Measurements from ENCODE around the gene TSPAN12. TPM values are rescaled to one million over a fixed set of nuclear protein-coding genes. Genes with fewer than 3 reads are reported as not detected.

The TSPAN12 gene
- polyA plus RNA-seq, 4 donors: 152 to 188 (median 170) TPM

DNA sequence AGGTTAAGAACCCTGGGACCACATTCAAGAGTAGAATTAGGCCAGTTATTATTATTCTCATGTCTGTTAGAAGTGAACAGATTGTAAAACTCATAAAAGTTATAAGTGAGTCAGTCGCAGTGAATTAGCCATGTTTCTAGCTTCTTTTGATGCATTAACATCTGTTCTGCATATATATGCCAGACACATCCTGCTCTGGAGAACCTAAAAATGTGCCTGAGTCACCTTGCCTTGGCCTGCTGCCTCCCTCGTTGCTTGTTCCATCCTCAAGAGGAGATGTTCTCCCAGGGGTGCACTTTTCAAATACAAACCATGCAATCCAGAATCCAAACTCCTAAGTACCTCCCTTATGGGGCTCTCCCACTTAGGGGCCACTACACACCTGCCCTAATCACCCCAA is 14.8 kb downstream of the TSPAN12 start:
- no peak for DNase-seq (ENCODE audit: low read depth in 4 of 4, low spot score in 2 of 4)

DNA sequence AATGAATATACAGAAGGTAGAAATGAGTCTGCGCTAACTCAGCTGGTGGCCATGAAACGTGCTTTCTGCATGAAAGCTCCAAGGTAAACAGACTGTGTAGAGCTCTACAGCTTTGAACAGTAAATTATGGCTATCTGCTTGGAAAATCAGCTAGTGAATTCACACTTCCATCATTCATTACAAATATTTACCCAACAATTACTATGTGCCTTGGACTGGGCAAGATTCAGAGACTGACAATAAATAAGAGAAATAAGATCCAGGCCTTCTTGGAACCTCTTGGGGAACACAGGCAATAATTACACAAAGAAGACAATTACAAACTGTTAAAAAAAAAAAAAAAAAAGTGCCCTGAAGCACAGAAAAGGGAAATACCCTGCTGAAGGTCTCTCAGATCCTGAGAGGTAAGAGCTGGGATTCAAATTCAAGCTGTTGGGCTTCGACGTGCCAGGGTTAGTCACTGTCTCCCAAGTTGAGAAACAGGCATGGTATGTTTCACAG is 15.8 kb downstream of the TSPAN12 start:
- peak in 1 of 4 donors; percentile 18 for DNase-seq (ENCODE audit: low read depth in 4 of 4, low spot score in 2 of 4)

DNA sequence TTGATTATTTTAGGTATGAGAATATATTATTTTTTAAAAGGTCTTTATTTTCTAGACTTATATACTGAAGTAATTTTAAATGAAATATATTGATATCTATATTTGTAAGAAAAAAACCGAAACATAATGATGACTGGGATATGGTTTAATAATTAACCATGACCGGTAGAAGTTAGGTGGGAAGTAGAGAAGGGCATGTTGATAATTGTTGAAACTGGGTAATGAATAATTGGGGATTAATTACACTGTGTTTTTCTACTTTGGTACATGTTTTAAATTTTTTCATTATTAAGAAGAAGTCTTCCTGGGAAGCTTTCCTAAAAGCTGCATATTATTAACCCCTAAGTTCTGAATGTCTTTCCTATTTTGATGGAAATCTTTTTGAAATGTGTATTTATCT is 16.3 kb downstream of the TSPAN12 start:
- no peak for DNase-seq (ENCODE audit: low read depth in 4 of 4, low spot score in 2 of 4)

DNA sequence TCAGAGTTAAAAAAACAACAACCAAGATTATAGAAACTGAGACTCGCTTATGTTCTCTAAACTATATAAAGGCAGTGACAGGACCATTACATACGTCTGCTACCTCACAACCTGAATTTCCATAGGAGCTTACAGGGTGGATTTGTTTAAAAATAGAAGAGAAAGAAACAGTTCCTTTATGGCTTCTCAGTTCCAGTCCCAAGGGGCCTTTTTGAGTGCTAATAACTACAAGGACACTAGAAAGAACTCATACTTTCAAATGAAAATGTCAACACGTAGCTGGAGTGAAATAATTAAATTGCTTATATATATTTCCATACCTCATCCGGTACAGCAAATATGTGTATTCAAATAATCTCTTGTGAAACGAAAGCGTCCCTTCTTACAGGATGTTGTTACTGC is 19.7 kb downstream of the TSPAN12 start:
- DNase-seq (ENCODE audit: low read depth in 4 of 4, low spot score in 2 of 4): no peak

DNA sequence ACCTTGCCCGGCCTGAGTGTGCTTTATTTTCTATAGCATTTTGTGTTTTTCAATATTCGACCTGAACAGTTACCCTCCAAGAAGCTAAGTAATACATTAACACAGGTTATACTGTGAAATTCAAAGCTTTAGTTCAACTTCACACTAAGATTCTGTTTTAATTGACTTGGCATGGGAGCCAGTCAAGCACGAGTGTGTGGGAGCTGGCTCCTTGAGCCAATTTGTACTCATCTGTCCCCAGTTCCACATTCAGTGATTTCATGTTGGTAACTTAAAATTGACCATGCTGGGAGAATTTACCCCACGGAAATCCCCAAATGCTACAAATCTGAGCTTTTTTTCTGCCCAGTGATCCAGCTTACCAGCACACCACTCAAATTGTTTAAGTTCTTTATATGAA is 20.3 kb downstream of the TSPAN12 start:
- no peak for DNase-seq (ENCODE audit: low read depth in 4 of 4, low spot score in 2 of 4)

DNA sequence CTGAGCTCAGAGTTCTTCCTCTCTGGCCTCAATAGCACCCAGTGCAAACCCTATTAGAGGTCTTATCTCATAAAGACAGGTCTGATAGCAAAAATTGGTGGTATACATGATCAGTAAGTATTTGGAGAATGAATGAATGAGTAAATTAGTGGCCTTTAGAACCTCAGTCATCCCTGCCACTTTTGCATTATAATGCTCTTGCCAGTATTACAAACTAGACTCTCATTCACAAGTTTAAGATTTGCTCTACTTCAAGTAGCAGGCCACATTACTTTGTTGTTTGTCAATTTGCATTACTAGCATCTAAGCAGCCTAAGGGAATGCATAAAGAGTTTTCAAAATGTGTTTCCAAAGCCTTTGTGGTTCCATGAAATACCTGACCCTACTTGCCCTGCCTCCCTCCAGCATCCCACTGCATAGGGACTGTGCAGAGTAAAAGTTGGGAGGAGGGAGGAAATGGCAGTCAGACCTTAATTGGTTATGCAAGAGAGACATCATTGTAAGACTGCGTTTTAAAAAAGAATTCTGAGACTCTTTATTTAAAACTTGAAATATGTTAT is 21.3 kb downstream of the TSPAN12 start:
- no peak for DNase-seq (ENCODE audit: low read depth in 4 of 4, low spot score in 2 of 4)

DNA sequence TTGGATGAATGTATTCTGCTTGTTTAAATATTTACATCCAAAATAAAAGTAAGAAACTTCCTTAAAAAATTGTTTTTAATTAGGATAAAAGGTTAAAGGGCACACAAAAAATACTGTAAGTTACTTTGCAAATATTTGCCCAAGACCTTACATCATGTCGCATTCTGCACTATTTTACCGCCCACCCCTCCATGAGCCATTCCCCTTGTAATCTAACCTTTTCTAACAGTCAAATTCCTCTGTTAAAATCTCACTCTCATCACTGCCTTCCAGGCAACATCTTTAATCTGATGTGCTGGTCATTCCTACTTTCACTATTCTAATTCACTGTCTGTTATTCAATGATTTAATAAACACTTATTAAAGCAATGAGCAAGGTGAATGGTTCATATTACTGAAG is 23.2 kb downstream of the TSPAN12 start:
- no peak for DNase-seq (ENCODE audit: low read depth in 4 of 4, low spot score in 2 of 4)

DNA sequence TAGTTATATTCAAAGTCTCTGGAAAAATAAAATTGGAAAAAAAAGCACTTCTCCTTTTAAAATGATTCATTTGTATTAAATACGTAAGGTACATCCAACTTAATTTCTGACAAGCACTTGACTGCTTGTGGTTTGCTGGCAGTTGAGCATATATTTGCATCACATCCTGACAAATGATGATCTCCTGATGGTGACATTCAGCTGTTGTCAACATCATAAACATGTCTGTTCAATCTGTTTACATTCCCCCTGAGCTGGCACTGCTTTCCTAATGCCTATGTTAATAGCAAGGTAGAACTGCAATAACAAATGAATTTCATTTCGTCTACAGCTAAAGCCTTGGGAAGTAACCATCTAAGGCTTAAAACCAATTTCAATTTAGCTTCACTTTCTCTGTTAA is 24.4 kb downstream of the TSPAN12 start:
- DNase-seq (ENCODE audit: low read depth in 4 of 4, low spot score in 2 of 4): no peak

DNA sequence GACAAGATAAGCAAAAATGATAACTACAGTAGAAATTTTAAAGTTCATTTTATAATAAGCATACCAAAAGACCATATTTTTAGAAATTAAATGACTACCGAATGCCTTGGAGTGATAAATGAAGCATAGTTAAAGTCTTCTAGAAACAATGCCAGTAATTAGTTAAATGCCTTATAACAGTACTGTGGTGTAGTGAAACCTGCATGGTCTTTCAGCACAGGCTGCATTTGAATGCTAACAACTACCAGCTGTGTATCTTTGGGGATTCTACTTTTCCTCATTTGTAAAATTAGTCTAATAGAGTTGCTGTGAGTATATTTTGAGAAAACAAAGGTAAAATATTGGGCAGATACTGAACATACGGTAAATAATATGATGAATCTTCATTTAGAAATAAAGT is 25.1 kb downstream of the TSPAN12 start:
- no peak for DNase-seq (ENCODE audit: low read depth in 4 of 4, low spot score in 2 of 4)

DNA sequence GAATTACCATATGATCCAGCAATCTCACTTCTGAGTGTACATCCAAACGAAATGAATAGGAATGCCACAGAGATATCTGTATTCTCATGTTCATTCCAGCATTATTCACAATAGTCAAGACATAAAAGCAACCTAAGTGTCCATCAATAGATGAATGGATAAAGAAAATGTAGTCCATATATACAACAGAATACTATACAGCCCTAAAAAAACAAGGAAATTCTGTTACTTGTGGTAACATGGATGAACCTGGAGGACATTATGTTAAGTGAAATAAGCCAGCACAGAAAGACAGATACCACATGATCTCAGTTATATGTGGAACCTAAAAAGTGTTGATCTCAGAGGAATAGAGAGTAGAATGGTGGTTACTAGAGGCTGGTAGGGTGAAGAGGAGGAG is 26.7 kb downstream of the TSPAN12 start:
- DNase-seq (ENCODE audit: low read depth in 4 of 4, low spot score in 2 of 4): no peak

DNA sequence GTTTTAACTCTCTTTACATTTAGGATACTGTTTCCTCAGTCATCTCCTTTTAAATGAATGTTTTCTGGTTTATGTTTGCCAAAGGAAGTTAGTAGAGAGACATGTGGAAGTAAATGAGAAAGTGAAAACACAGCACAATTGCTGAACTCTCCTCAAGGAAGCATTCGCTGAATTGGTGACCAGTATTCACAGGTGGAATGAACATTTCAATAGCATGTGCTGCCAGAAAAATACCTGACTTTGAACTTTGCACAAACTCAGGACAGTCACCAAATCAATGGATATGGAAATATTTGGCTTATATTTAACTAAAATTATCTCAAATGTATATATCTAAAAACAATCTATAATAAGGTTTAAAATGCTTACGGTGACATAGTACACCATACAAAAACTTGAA is 28.5 kb downstream of the TSPAN12 start:
- no peak for DNase-seq (ENCODE audit: low read depth in 4 of 4, low spot score in 2 of 4)

DNA sequence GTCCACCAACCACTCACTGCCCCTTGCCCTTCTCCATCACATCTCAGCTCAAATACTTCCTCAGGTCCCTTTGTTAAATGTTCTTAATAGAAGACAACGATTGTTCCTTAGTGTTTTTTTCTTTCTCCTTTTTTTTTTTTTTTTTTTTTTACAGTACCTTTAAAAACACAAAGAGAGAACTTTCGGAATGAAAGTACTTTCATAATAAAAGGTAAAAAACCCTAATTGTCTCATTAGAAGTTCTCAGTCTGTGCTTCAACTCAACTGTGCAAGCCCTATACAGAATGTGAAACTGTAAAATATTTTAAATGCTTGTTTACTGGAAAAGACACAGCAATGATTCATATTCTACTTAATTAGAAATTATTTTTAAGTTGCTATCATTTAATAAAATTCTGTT is 29.4 kb downstream of the TSPAN12 start:
- no peak for DNase-seq (ENCODE audit: low read depth in 4 of 4, low spot score in 2 of 4)

DNA sequence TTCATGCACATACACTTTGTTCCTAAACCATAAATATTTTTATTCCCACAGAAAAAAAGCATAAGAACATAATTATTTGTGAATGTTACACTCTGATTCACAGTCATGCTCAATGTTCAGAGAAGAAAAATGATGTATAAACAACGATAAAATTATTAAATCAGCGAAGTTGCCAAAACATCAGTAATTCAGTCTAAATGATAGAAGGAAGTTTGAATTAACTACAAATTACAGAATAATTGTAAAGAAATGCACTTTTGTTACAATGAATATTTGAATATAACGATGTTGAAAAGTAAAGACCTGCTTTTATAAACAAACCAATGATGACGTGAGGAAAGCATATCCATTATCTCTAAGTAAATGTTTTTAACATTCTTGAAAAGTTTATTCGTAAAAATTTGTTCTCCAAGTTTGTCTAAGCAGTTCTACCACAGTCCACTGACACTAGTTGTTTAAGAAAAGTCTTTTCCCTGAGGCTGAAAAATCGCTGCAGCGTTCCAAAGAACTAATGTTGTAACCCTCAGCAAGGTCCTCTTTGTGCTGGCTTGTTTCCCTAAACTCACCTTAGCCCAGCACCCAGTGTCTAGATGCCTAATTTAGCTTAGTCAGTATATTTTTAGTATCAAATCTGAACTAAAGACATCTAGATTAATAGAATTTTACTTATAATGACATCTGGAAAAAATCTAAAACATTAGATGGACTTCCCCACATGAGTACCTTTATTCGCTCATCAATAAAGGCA is 30.4 kb downstream of the TSPAN12 start:
- no peak for DNase-seq (ENCODE audit: low read depth in 4 of 4, low spot score in 2 of 4)

DNA sequence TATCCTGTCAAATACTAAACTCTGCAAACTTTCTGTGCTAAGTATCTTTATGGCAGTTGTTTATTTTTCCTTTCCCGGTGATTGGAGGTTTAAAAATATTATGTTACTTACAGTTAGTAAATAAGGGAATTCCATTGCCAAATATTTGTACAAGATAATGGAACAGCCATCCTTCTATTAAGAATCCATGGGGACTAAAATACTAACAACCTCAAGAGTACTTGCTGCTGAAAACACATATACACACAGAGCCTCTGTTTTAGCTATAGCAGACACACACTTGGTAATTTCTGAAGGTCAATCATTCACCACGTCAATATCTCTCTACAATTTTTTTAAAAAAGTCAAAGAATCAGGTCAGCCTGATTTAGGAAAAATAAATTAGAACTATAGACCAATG is 32.4 kb downstream of the TSPAN12 start:
- no peak for DNase-seq (ENCODE audit: low read depth in 4 of 4, low spot score in 2 of 4)

DNA sequence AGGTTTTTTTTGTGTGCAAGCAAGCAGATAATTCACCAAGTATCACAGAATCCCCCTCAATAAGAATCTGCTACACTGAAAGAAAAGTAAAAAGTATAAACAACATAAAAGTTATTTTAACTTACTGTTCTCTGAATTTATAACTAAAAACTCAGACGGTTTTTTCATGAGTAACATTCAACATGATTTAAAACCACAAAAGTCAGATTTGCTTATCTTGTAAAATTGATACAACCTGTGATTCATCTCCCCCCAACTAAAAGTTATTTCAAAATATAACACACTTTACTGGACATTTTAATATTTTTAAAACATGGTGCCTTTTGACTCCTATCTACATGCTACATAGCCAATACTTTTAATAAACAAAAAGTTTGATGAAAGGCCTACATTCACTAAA is 32.8 kb downstream of the TSPAN12 start:
- DNase-seq (ENCODE audit: low read depth in 4 of 4, low spot score in 2 of 4): no peak

DNA sequence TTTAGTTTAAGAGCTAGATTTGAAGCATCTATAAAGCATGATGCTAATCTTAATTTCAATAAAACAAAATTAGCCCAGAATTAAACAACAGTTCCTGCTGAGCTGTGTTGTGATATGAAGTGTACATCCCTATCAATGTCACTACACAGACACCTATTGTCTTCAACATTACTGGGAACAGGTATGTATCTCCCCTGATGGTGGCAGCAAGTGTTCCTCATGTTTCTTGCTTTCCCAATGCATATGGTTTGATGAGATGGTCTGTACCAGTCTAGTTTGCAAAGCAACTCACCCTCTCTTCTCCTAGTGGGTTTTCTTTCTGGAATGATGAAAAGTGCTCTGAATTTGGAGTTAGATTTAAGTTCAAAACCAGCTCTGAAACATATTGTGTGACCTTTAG is 38.1 kb downstream of the TSPAN12 start:
- DNase-seq (ENCODE audit: low read depth in 4 of 4, low spot score in 2 of 4): no peak

DNA sequence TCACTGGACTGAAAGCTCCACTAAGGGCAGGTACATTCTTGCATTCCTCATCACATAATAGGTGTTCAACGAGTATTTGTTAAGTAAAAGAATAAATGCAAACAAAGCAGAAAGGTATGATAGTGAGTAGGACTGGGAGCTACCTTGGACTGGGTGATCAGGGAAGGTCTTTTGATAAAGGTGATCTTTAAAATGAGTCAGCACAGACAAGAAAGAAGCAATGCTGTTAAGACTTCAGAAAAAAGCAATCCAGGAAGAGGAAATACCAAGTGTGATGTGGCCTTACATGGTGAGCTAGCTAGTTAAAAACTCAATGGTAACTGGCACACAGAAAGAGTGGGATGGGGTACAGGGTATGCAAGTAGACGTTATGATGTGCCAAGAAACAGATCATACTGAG is 40.1 kb downstream of the TSPAN12 start:
- no peak for DNase-seq (ENCODE audit: low read depth in 4 of 4, low spot score in 2 of 4)

DNA sequence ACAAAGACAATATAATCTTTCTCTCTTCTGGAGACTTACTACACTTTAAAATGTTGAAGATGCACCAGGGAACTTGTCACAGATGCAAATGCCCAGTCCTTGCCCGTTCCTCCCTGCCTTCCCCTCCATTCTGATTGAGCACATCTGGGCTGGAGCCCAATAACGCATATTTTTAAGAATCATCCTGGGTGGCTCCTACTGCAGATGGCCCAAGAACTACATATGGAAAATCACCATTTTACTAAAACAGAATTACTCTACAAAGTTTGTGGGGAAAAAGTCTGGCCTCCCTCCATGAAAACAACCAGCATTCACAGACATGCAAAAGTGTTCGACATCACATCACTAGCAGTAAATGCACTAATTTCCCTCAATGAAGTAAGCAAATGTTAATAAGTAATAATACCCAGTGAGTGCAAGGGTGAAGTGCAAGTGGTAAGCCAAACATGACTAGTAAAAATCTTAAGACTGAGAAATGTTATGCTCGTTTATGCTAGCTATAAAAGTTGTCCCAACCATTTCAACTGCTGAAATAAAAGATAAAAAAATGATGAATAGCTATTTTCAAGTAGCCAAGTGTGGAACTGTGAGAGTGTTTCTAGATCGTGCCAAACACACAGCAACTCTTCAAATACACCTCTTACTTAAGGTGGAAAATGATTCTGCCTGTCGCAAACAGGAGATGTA is 43.5 kb downstream of the TSPAN12 start:
- DNase-seq (ENCODE audit: low read depth in 4 of 4, low spot score in 2 of 4): no peak

DNA sequence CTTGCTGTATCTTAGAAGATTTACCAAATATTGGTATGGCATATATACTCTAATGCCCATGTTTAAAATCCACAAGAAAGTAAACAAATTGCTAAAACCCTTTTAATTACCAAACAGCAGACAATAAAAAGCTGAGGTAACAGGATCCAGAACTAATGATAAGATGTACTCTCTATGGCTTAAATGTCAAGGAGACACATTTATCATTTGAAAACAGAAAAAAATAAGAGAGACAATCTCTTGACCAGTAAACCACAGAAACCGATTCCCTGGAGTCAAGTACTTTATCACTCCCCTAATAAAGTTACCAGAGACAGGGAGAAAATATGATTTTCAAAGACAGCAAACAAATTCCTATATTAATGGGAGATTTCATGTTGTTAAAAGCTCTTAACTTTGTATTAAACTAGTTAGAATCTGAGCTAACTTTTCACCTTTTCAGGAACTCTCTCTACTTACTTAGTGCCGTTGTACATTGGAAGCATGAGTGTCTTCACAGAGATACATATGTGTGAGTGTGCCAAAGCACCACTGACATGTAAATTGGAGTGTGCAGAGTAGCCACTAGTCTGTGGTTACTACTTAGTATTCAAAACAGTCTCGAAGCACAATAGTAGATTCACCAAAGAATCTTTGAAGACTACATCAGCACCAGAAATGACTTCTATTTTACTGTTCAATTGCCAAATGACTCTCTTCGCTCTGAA is 44.2 kb downstream of the TSPAN12 start:
- DNase-seq (ENCODE audit: low read depth in 4 of 4, low spot score in 2 of 4): no peak

DNA sequence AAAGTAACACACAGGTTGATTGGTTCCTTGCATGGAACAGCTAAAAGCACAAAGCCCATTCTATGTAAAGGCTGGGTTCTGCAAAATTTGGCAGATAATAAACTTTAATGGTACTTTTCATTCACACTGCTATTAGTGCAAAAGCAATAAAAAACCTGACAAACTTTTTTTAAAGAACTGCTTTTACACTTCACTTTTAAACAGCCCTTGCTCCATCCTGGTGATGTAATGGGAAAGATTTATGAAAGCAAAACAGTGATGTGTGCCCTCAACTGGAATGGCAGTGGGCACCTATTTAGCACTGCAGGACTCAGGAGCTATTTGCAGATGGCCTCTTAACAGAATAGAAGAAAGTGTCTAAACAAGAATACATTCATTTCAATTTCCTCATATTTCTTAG is 44.9 kb downstream of the TSPAN12 start:
- DNase-seq (ENCODE audit: low read depth in 4 of 4, low spot score in 2 of 4): no peak

DNA sequence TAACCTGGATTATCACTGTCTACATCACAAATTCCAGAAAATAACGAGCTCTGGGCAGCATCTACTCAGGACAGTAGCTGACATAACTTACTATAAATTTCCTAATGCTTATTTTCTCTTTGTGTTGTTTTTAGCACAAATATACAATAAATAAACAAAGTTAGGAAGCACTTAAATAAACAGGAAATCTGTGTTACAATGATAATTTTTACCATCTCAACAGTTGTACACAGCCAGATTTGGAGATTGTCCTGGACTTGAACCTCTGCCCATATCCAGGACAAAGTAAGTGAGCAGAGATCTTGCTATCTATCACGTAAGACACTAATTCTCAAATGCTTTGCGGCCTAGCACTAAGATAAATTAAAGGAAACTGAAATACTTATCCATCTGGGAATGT is 48.7 kb downstream of the TSPAN12 start:
- no peak for DNase-seq (ENCODE audit: low read depth in 4 of 4, low spot score in 2 of 4)

Data from left renal cortex interstitium (tissue), 4 donors.